ENCODE results near the gene DISP2. TPM values are rescaled to one million over a fixed set of nuclear protein-coding genes. Genes with fewer than 3 reads are reported as not detected.

The DISP2 gene
- total RNA-seq, 1 donor from 2014 or later: 0.76 TPM

DNA sequence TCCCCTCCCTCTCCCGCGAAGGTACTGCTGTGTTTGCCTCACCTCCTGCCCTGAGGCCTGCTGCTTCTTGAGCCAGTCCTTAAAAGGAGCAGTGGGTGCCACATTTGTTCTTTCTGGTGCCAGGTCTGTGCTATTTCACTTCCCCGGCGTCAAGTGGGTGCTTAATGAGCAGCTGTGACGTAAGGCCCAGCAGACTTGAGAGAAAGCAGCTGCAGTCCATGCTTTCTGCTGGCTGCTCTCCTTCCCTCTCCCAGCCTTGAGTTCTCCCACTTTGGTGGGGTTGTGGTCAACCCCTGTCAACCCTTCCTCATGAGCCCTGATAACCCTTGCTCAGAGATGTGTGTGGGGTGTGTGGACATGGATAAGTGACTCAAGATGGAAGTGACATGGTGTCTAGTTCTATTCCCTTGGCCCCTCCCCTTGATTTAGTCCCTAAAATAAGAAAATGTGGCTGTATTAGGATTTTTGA lies 27.6 kb upstream of the DISP2 start:
- Mint-ChIP-seq H3K4me1 (peaks cover 65% of the 10 kb centered on the region), H3K27me3 (ENCODE audit: low read depth) (no peaks in the 10 kb centered on the region), H3K27ac (peak overlapping the region; percentile 25), H3K9me3 (no peaks in the 10 kb centered on the region), H3K36me3 (no peaks in the 10 kb centered on the region), H3K4me3 (no peak overlapping the region)
- no peak for TF ChIP-seq CTCF (IDR thresholded peaks at IDR 0.05; ENCODE audit: unreplicated experiment)
- DNase-seq (ENCODE audit: low spot score in 2 of 2, unreplicated experiment in 2 of 2): no peak

GRCh38 chr15:40331026-40331425 lies 27.0 kb upstream of the DISP2 start:
- Mint-ChIP-seq H3K36me3 (no peaks in the 10 kb centered on the region), H3K27me3 (ENCODE audit: low read depth) (no peaks in the 10 kb centered on the region), H3K4me3 (no peak overlapping the region), H3K27ac (peak overlapping the region; percentile 56), H3K9me3 (no peaks in the 10 kb centered on the region), H3K4me1 (peaks cover 65% of the 10 kb centered on the region)
- DNase-seq (ENCODE audit: low spot score in 2 of 2, unreplicated experiment in 2 of 2): no peak
- TF ChIP-seq CTCF (IDR thresholded peaks at IDR 0.05; ENCODE audit: unreplicated experiment): no peak

DNA sequence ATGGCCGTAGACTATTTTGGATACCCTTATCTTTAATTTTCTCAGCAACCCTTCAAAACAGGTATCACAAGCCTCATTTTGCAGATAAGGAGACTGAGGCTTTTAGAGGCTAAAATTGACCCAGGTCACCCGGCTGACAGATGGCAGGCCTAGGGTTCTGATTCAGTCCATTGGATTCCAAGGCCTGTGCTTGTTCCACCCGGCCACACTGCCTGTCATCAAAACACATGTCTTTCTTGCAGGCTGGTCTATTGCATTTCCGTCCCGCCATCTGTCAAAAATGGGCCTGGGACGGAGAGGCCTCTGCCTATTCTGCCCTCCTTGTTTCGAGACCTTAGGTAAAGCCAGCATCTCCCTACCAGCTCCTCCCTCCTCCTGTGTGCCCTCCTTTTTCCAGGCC lies 26.4 kb upstream of the DISP2 start:
- Mint-ChIP-seq H3K4me1 (peaks cover 65% of the 10 kb centered on the region), H3K27me3 (ENCODE audit: low read depth) (no peaks in the 10 kb centered on the region)

DNA sequence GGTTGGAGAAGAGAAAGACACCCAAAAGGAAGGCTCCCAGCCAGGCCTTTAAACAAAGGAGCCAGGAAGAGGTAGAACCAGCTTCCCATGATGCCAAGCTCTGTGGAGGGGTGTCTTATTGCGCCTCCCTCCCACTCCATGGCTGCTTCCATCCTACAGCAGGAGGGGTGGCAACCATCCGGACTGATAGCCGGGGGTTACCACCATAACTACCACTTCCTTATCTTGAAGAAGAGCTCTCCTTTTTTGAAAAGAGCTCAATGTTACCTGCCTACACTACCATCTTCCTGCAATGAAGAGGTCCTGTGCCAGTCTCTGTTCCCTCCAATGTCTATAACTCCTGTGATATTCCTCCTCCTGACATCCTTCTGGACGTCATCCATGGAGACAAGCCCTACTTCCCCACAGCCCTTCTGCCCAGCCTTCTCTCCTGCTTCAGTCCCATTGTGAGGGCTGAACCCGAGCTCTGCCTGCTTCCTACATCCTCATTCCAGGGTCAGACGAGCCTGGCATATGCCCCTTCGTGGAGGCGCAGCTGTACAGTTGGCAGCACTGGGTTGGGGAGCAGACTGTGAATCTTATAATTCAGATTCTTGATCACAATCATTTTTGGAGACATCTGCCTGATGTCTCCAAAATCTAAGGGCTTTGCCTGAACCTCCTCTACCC lies 25.8 kb upstream of the DISP2 start:
- no peak for TF ChIP-seq CTCF (IDR thresholded peaks at IDR 0.05; ENCODE audit: unreplicated experiment)
- Mint-ChIP-seq H3K27ac (no peak overlapping the region), H3K4me3 (no peak overlapping the region), H3K27me3 (ENCODE audit: low read depth) (no peaks in the 10 kb centered on the region), H3K4me1 (peaks cover 63% of the 10 kb centered on the region), H3K9me3 (no peaks in the 10 kb centered on the region), H3K36me3 (no peaks in the 10 kb centered on the region)
- DNase-seq (ENCODE audit: low spot score in 2 of 2, unreplicated experiment in 2 of 2): no peak

More for the DNA sequence above, 26.4 kb upstream of the DISP2 start:
- no peak for TF ChIP-seq CTCF (IDR thresholded peaks at IDR 0.05; ENCODE audit: unreplicated experiment)
- no peak for DNase-seq (ENCODE audit: low spot score in 2 of 2, unreplicated experiment in 2 of 2)
- H3K36me3 Mint-ChIP-seq: no peaks in the 10 kb centered on the region
- H3K4me3 Mint-ChIP-seq: no peak overlapping the region
- no peak overlapping the region for H3K27ac Mint-ChIP-seq
- no peaks in the 10 kb centered on the region for H3K9me3 Mint-ChIP-seq

DNA sequence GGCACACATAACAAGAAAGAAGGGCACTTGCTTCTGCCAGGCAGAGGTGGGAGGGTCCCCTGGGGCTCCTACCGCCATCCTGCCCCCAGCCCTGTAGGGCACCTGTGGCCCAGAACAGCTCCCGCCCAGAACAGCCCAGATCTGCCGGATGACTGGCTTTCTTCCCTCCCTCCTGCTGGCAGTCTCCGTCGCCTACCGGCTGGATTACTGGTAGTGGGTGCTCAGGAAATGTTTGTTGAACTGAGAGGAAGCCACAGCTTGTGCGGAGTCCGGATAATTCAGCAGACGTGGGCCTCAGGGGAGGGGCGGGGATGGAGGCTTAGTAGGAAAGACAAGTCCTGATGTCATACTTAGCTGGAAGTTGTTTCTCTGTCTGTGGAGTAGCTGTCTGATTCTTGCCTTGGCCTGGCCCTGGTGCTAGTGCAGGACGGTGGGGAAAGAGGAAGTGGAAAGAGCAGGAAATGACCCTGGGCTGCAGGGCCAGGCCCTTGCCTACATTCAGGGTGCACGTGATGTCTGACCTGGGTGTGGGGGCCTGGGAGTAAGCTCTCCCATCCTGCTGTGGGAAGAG lies 24.0 kb upstream of the DISP2 start:
- H3K36me3 Mint-ChIP-seq: no peaks in the 10 kb centered on the region
- H3K9me3 Mint-ChIP-seq: no peaks in the 10 kb centered on the region
- TF ChIP-seq CTCF (IDR thresholded peaks at IDR 0.05; ENCODE audit: unreplicated experiment): no peak
- DNase-seq (ENCODE audit: low spot score in 2 of 2, unreplicated experiment in 2 of 2): no peak
- H3K4me1 Mint-ChIP-seq: peaks cover 60% of the 10 kb centered on the region
- no peaks in the 10 kb centered on the region for H3K27me3 Mint-ChIP-seq (ENCODE audit: low read depth)
- H3K4me3 Mint-ChIP-seq: no peak overlapping the region
- H3K27ac Mint-ChIP-seq: peak overlapping the region; percentile 64
